GOT3 (cell line): ENCODE results near the gene OPN1LW.
"Not testable (repeated sequence)": the region's sequence is repeated elsewhere in the genome, so short reads cannot be mapped to it uniquely, and the experiment has no call there.

ENCODE experiments used
- DNase-seq: peaks from one replicate; lab custom pipeline; 2025; ENCODE audit warnings: mixed read lengths; lab: John Stamatoyannopoulos, UW

The OPN1LW gene

DNA sequence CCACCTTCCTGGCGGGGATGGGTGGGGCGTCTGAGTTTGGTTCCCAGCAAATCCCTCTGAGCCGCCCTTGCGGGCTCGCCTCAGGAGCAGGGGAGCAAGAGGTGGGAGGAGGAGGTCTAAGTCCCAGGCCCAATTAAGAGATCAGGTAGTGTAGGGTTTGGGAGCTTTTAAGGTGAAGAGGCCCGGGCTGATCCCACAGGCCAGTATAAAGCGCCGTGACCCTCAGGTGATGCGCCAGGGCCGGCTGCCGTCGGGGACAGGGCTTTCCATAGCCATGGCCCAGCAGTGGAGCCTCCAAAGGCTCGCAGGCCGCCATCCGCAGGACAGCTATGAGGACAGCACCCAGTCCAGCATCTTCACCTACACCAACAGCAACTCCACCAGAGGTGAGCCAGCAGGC, at the start of gene OPN1LW:
TSS of gene OPN1LW (plus strand) at position 234 of the 400 bp plus-strand sequence. CDS start at position 275, 41 bp downstream.
- DNase-seq = not testable (repeated sequence)

- DNase-seq = no peak
Measured at GRCh38 chrX:154094833-154095232, 49.2 kb upstream of the OPN1LW start.

- no peak for DNase-seq
Measured at GRCh38 chrX:154096140-154097002, 47.7 kb upstream of the OPN1LW start.

DNA sequence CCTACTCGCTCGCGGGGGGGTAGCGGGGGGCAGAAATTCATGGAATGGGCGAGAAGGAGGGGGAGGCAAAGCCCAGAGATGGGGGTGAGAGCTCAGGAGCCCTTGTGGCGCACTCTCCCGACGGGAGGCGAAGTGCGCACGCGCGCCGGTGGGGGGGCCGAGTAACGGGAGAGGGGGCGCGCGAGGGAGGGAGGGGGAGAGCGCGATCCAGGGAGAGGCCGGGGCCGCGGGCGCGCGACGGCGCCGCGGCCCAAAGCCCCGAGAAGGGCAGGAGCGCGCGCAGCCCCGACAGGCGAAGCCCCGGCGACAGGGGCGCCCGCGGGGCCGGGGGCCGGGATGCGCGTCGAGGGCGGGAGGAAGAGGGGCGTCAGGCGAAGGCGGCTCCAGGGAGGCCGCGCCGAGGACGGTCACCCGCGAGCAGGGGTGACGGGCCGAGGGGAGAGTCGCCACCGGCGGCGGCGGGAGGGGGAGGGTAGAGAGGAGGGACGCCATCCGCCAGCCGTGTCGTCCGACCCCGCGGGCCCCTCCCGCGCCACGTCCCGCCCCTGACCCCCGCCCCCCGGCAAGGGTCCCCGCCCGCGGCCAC, 46.9 kb upstream of the OPN1LW start:
- no peak for DNase-seq

GRCh38 chrX:154097589-154098541, 46.2 kb upstream of the OPN1LW start, which contains the start of gene MECP2:
Gene MECP2 (minus strand): TSS chrX:154097717.
- DNase-seq = peak; percentile 65

DNA sequence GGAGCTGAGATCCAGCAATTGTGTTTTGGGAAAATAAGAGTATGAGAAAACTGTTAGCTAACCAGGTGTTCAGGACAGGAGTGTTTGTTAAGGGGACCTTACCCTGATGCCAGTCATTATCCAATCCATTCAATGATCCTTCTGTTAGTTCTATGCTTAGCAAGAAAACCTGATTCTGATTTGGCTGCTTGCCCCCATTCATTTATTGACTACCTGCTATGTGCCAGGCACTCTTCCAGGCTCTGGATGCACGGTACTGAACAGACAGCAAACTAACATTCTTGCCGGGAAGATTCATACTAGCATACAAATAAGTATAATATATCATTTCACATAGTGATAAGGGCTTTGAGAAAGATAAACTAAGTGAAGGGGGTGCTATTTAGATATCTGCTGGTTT, 45.5 kb upstream of the OPN1LW start:
- DNase-seq = no peak

GRCh38 chrX:154113729-154114128, 30.3 kb upstream of the OPN1LW start:
- DNase-seq = no peak

DNA sequence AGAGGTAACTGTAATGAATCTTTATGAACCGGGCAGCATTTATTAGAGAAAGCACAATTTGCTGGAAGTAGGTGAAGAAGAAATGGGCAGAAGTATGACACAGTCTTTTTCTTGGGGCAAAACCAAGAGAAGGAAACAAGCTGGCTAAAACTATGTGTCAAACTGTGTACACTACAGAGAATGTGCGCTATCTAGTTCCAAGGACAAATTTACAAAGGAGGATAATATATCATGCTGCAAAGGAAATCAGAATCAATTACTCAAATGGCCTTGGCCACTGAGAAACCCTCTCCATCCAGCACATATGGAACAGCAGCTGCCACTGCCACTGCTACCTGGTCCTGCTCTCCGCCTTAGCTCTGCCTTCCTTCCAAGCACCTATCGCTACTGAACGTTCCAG, 29.4 kb upstream of the OPN1LW start:
- DNase-seq = no peak

DNA sequence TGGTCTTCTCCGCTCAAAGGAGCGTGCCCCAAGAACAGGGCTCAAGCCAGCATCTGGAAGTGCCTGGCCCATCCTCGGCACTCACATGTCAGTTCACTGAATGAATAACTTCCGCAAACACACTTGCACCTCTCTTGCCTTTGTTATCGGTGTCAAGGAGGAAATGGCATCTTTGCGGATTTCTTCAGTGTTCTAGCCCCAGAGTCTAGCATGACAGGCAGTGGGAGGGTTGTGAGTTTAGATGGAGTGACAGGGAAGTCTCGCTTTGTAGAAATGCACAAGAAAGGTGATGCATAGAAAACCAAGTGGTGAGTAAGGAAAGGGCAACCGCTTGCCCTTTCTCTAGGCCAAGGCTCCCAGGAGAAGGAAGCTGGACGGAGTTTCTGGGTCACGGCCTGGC, 29.0 kb upstream of the OPN1LW start:
- no peak for DNase-seq

DNA sequence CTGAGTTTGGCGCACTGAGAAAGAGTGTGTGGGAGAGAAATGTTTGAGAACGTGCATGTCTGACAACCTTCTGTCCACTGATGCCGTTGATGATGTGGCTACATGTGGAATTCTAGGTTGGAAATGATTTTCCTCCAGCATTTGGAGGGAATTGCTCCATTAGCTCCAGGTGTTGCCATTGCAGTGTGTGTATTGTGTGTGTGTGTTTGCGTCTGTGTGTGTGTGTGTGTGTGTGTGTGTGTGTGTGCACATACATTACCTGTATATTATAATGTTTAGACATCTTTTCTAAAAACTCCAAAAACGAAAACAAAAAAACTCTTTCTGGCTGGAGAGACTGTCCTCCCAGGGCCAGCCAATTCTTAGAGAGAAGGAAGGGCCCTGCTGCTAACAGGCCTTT, 28.3 kb upstream of the OPN1LW start:
- DNase-seq = no peak

- no peak for DNase-seq
Measured at GRCh38 chrX:154116426-154117211, 27.4 kb upstream of the OPN1LW start.

DNA sequence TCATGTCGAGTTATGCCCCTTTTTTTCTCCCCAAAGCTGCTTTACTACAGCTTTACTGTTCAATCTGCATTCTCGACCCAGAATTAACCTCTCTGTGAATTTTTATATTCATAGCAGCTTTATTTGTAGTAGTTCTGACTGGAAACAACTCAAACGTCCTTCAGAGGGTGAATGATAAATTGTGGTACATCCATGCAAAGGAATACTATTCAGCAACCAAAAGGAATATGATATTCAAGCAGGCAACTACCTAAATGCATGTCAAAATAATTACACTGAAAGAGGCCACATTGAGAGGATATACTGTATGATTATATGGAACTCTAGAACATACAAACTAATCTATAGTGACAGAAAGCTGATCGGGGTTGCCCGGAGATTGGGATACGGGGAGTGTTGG, 26.5 kb upstream of the OPN1LW start:
- DNase-seq = no peak

DNA sequence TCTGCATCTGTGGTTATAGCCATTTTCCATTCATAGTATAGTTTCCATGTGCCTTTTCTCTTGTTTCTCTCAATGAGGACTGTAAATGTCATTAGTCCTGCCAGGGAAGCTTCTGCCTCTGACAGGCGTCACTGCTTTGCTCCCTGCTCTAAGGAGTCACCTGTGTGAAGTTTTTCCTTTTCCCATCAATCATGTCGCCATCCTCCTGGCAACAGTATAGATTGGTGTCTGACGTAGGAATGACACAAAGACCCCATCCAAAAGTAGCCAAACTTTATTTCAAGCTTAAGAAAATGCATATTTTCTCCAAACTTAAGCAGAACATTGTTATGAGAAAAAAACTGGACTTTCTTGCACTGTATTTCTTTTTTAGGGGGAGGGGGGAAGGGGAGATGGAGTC, 23.5 kb upstream of the OPN1LW start:
- DNase-seq = no peak

DNA sequence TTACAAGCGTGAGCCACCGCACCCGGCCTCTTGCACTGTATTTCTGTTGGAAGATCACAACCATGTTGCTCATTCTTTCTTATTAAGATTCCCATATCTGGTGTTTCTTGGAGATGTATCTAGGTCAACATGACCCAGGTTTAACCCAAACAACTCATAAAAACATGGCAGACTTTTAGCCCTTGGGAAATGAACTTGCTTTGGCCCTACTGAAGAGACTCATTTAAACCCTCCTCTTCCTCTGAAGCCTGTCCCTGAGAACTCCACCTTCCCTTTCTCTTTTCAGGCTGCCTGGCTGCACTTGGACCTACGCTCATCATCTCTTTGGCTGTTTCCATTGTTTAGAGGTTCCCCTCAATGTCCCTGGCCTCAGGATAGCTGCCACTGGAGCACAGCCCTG, 22.8 kb upstream of the OPN1LW start:
- no peak for DNase-seq

DNA sequence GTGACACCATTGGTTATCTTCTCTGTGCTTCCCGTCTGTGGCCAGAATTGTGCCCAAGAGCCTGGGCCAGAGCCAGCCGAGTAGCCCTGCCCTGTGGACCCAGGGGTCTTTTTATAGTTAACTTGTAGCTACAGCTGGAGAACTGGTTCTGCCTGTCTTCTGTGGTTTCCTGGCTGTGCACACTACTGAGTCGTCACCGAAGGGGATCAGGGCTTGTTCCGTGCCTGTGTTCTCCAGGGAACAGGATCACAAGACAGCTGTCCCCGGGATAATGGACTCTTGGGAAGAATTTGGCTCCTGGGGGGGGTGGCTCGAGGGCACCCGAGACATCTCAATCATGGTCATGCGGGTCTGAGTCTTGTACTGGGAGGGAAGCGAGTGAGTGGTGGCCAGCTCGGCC, 22.1 kb upstream of the OPN1LW start:
- DNase-seq = no peak

DNA sequence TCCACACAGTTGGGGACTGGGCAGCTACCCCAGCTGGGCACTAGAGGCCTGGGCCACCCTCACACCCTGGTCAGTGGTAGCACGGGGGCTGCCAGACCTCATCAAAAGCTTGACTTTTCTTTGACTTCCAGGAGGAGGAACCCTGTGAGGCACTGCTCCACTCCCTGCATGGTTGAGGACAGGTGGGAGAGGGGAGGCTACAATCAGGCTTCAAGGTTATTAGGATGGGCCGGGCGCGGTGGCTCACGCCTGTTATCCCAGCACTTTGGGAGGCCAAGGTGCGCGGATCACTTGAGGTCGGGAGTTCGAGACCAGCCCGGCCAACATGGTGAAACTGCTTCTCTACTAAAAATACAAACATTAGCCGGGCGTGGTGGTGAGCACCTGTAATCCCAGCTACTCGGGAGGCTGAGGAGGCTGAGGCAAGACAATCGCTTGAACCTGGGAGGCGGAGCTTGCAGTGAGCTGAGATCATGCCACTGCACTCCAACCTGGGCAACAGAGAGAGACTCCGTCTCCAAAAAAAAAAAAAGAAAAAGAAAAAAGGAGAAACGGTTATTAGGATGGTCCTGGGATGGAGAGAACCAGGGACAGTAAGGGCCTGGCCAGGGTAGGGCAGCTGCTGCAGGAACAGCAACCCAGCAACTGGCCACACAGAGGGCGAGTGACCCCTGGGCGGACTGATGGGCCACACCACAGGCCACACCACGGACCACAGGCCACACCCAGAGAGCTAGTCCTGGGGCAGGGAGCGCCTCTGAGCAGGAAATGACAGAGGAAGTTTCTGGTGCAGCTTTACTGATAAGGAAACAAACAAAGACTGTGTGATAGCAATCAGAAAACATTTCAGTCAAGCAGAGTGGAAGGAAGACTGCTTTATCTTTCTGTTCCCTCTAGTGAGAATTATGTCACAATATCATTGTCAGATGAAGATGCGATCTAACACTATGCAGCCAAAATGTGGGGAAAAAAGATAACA, 20.5 kb upstream of the OPN1LW start:
- no peak for DNase-seq

DNA sequence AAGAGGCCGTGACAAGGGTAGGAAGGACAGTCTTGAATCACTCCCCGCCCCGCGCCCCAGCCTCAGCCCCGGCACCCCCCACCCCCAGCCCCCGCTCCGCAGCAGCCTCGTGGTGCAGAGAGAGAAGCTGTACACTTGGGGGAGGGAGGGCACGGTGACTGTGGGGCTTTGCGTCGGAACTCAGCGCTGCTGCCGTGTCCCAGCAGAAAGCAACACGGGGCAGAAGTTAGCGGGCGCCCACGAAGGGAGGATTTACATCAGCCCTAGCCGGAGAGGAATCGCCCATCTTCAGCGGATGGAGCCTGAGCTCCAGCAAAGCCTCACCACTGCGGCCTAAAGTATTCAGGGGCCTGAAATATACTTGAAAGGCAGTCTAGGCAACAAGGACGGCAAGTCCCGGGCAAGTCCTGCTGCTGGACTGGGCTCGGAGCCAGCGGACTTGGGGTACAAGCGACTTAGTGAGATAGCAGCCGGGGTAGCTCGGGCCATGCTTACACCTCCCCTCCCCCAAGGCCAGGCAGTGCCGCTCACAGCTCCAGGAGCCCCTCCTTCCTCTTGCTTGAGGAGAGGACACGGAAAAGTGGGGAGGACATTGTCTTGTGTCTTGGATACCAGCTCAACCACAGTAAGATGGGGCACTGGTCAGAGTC, 18.5 kb upstream of the OPN1LW start:
- no peak for DNase-seq

DNA sequence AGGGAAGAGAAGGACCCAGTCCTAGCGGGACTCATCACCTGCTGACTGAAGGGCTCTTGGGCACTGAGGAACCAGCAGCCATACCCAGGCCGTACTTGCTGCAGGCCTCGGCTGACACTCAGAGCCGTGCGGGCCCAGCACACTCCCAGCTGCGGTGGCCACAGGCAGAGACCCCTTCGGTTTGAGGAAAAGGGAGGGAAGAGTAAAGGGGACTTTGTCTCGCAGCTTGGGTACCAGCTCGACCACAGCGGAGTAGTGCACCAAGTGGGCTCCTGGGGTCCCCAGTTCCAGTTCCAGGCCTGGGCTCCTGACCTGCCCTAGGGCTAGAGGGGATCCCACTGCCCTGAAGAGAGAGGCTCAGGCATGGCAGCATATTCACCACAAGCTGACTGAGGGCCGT, 17.9 kb upstream of the OPN1LW start:
- DNase-seq = no peak

DNA sequence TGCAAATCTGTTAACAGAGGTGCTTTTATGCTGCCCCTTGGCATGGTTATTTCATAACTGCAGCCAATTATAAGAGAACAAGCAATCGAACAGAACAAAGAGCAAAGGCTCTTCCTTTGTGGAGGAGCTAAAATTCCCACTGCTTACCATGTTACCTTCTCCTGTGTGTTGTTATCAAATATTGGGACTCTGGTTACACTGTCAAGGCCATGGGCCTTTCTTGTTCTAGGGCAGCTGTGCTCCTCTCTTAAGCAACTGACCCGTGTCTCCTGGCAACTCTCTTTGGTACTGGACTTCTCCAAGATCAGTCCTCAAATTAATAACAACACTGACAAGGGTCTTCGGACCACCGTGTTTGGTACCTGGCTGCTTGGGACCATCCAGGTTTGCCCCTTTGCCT, 12.1 kb upstream of the OPN1LW start:
- DNase-seq = no peak

GRCh38 chrX:154132366-154132765, 11.7 kb upstream of the OPN1LW start:
- DNase-seq = no peak
